ENCODE data around the gene TUBA8.
"Not testable (repeated sequence)": the region's sequence is repeated elsewhere in the genome, so short reads cannot be mapped to it uniquely, and the experiment has no call there.

The TUBA8 gene

GRCh38 chr22:18170284-18170683 is 59.7 kb downstream of the TUBA8 start:
- not testable (repeated sequence) for DNase-seq (ENCODE audit: low read depth in 2 of 2, low spot score in 1 of 2)

DNA sequence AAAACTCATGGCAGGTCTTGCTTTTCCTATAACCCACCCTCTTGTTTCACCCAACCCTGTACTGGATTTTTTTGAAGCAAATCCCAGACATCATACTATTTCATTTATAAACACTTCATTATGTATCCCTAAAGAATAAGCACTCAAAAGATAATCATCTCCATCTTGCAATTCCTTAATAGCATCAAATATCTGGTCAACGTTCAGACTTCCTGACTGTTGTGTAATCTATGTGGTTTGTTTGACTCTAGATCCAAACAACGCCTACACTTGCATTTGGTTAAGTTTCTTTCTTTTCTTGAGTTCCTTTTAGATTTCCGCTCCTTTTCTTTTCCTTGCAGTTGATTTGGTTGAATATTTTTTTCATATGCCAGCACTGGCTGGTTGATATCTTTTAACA is 61.6 kb downstream of the TUBA8 start:
- DNase-seq (ENCODE audit: low read depth in 2 of 2, low spot score in 1 of 2) = not testable (repeated sequence)

DNA sequence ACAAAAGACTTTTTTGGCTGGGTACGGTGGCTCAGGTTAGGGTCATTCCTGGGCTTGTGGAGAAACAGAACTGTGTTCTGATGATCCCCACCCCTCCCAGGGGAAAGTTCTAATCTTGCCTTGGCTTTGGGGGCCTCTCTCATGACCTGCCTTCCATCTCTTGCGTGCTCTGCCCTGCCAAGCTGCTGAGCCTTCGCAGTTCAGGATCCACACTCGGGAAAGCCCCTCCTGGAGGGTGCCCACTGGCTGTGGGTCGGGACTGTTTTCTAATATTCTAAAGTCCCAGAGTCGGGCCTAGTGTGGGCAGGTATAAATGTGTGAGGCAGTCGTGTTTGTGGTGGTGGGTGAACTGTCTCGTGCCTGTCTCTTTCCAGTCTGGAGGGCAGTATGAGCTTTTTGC is 62.2 kb downstream of the TUBA8 start:
- DNase-seq (ENCODE audit: low read depth in 2 of 2, low spot score in 1 of 2) = not testable (repeated sequence)

- not testable (repeated sequence) for DNase-seq (ENCODE audit: low read depth in 2 of 2, low spot score in 1 of 2)
Measured at GRCh38 chr22:18173441-18173840, 62.8 kb downstream of the TUBA8 start.

Measured in stimulated activated CD8-positive, alpha-beta memory T cell treated with anti-CD3 and anti-CD28 coated beads, Interleukin-4, amount 100 ng/mL, for 1 hour (primary cell).